BJ (cell line): ENCODE measurements around the gene PRR22. TPM values are rescaled to one million over a fixed set of nuclear protein-coding genes. Genes with fewer than 3 reads are reported as not detected.

Source experiments
- CTCF ChIA-PET: fragments of 350-600 bp; formaldehyde crosslinking; extraction: SDS; loops from one replicate; lab custom pipeline; 2021; ENCODE audit warnings: antibody characterized with exemption, inconsistent platforms; lab: Yijun Ruan, JAX
- POLR2A ChIA-PET: fragments of 300-600 bp; sonication (Branson Sonifier 250); formaldehyde crosslinking; extraction: SDS; loops from one replicate; lab custom pipeline; 2021; ENCODE audit warnings: antibody characterized with exemption; lab: Charles Lee
- DNase-seq: peaks from one replicate; pipeline ENCODE4 v3.0.0-alpha.2; 2011; ENCODE audit warnings: low read depth
- H3K27me3 ChIP-seq: 2 replicates; pipeline ENCODE4 v1.6.0; 2011; ENCODE audit warnings: low read length; ENCODE audit not compliant: control insufficient read depth, insufficient read depth
- H3K36me3 ChIP-seq: 2 replicates; pipeline ENCODE4 v1.5.1; 2011; ENCODE audit warnings: low read length; ENCODE audit not compliant: control insufficient read depth, insufficient read depth
- H3K4me3 ChIP-seq: 2 replicates; pipeline ENCODE4 v1.5.1; 2011; ENCODE audit warnings: low read depth, mild to moderate bottlenecking, control low read depth, low read length
- polyA plus RNA-seq: library from polyadenylated mRNA; depleted of rRNA; stranded (reverse); fragments of >200 nt; gene quantifications from 2 replicates; pipeline ENCODE4 v1.2.3, GENCODE V29; 2011
- TF ChIP-seq, protein P1 (sequence below): IDR thresholded peaks from 2 replicates; pipeline ENCODE4 v1.5.1; 2011; ENCODE audit warnings: low read depth, mild to moderate bottlenecking, control low read depth, inconsistent platforms, low read length, moderate library complexity; ENCODE audit not compliant: insufficient read depth

PRR22 gene
- polyA plus RNA-seq, 1 experiment, result 0.53 TPM

DNA sequence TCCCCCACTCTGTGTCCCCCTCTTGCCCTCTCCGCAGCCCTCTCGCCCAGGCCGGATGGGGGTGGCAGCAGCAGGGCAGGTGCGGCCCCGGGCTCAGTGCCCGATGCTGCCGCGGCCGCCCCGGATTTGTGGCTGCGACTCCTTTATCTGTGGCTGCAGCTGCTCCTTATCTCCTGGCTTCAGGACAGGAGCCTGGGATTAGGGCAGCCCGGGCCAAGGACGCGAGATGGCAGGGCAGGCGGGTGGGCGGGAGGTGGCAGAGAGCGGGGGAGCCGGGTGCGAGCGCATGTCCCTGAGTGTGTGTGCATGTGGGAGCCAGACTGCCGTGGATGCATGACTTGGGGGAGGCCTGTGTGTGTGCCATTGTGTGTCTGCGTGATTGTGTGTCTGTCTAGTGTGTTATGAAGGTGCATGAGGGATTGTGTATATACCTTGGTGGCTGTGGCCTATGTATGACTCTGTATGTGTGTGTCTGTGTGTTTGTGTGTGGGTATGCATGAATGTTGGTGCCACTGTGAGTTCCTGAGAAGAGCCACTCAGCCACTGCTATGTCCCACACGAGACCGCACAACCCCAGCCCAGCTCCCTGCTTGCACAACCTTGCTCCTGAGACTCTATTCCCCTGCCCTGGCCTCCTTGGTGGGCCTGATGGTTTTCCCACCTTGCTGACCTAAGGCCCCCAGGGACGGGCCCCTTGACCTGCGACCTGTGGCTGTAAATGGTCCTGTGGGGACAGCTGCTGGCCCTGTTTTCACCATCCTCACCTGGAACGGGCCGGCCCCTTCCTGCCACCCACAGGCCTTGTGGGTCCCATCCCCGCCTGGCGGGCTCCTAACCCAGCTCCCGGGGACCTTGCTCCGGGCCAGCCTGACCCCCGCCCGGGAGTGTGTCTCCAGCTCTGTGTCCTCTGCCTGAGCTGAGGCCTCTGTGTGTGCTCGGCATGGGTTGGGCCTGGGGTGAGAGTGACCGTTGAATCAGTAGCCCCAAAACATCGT, 15.0 kb upstream of the PRR22 start:
- Histone ChIP-seq H3K4me3 (no peak overlapping the region), H3K36me3 (no peaks in the 10 kb centered on the region), H3K27me3 (peaks cover 6% of the 10 kb centered on the region)
- CTCF ChIA-PET, result interaction anchor here (1.1 kb wide), 1 partner anchor 188 kb away, joined by 3 read pairs; no protein-coding TSS in a partner anchor
- POLR2A ChIA-PET, result no interaction called here
- no peak for DNase-seq
- TF ChIP-seq, protein P1, sequence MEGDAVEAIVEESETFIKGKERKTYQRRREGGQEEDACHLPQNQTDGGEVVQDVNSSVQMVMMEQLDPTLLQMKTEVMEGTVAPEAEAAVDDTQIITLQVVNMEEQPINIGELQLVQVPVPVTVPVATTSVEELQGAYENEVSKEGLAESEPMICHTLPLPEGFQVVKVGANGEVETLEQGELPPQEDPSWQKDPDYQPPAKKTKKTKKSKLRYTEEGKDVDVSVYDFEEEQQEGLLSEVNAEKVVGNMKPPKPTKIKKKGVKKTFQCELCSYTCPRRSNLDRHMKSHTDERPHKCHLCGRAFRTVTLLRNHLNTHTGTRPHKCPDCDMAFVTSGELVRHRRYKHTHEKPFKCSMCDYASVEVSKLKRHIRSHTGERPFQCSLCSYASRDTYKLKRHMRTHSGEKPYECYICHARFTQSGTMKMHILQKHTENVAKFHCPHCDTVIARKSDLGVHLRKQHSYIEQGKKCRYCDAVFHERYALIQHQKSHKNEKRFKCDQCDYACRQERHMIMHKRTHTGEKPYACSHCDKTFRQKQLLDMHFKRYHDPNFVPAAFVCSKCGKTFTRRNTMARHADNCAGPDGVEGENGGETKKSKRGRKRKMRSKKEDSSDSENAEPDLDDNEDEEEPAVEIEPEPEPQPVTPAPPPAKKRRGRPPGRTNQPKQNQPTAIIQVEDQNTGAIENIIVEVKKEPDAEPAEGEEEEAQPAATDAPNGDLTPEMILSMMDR, result no peak

DNA sequence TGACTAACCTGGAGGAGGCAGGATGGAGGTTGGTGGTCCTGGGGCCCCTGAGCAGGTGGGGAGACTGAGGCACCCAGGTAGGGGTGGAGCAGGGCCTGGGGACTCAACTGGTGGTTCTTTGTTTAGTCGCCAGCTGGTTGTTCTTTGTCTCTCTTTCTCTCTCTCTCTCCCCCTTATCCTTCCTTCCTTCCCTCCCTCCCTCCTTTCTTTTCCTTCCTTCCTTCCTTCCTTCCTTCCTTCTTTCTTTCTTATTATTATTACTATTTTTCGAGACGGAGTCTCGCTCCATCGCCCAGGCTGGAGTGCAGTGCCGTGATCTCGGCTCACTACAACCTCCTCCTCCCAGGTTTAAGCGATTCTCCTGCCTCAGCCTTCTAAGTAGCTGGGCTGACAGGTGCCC, 13.7 kb upstream of the PRR22 start:
- Histone ChIP-seq H3K27me3 (peaks cover 3% of the 10 kb centered on the region; the same call in 1 of the 2 replicates), H3K36me3 (no peaks in the 10 kb centered on the region), H3K4me3 (no peak overlapping the region)
- ChIA-PET CTCF (no interaction called here), POLR2A (no interaction called here)
- no peak for DNase-seq
- TF ChIP-seq, protein P1, result no peak

DNA sequence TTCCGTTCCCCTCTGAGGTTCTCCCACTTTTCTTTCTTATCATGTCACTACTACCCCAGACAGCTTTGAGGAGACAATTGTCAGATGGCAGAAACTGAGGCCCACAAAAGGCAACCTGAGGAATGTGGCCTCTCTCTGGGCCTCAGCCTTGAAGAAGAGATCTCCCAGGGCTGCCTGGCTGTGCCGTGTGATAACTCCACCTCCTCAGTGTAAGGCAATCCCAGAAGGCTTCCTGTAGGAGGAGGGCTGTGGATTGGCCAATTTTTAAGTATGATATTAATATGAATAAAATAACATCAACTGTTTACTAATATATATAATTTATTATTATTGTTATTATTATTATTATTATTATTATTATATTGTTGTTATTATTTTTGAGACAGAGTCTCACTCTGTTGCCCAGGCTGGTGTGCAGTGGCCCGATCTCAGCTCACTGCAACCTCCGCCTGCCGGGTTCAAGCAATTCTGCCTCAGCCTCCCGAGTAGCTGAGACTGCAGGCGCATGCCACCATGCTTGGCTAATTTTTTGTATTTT, 10.9 kb upstream of the PRR22 start:
- H3K27me3 ChIP-seq, result no peaks in the 10 kb centered on the region
- no peak for DNase-seq
- no peaks in the 10 kb centered on the region for H3K36me3 ChIP-seq
- CTCF ChIA-PET, result interaction anchor here (0.7 to 8.1 kb wide), 10 partner anchors 8 to 313 kb away, joined by 3 to 57 read pairs (median 4); partner anchors contain the start of gene NRTN
- H3K4me3 ChIP-seq, result no peak overlapping the region
- TF ChIP-seq, protein P1, result no peak
- POLR2A ChIA-PET, result no interaction called here

GRCh38 chr19:5793188-5793587, 8.6 kb upstream of the PRR22 start:
- Histone ChIP-seq H3K4me3 (no peak overlapping the region), H3K27me3 (no peaks in the 10 kb centered on the region), H3K36me3 (peaks cover 12% of the 10 kb centered on the region)
- ChIA-PET CTCF (interaction anchor here (0.6 to 8.1 kb wide), 8 partner anchors 8 to 681 kb away, joined by 3 to 57 read pairs (median 4); partner anchors contain the start of genes NRTN and RPL36), POLR2A (no interaction called here)
- TF ChIP-seq, protein P1, result no peak
- DNase-seq, result no peak

GRCh38 chr19:5792224-5792623, 7.7 kb upstream of the PRR22 start:
- no peak overlapping the region for H3K4me3 ChIP-seq
- ChIA-PET CTCF (interaction anchor here (0.9 to 8.1 kb wide), 5 partner anchors 11 to 105 kb away, joined by 3 to 57 read pairs (median 5); partner anchors contain the start of genes NRTN and RPL36), POLR2A (no interaction called here)
- no peak for DNase-seq
- H3K36me3 ChIP-seq, result peaks cover 18% of the 10 kb centered on the region
- H3K27me3 ChIP-seq, result no peaks in the 10 kb centered on the region
- TF ChIP-seq, protein P1, result no peak
